Heart left ventricle (tissue), 16 donors: Measurements from ENCODE around the gene ETV3. TPM values are rescaled to one million over a fixed set of nuclear protein-coding genes. Genes with fewer than 3 reads are reported as not detected.

ENCODE experiments used
- ATAC-seq, 4 donors: fragments of 200-7000 bp; cut with Tn5 transposase; one replicate each; pipeline ENCODE4 v1.9.1; 2020 to 2022; ENCODE audit warnings: moderate library complexity in 4 of 4, mild to moderate bottlenecking in 3 of 4, moderate number of reproducible peaks in 1 of 4
- DNase-seq, 5 donors: peaks; one replicate each; pipeline ENCODE4 v3.0.0-alpha.2; 2020
- H3K27ac ChIP-seq, 12 donors: fragments of 200-600 bp; sonication (generic) in 4 of 12; one replicate each; pipeline versions ENCODE4 v1.5.0 to v1.8.0; 2016 to 2022; ENCODE audit warnings: mild to moderate bottlenecking in 2 of 12
- H3K27me3 ChIP-seq, 9 donors: fragments of 200-600 bp; sonication (generic) in 2 of 9; one replicate each; pipeline versions ENCODE4 v1.5.1 to v1.8.0; 2016 to 2022; ENCODE audit warnings: mild to moderate bottlenecking in 3 of 9
- H3K36me3 ChIP-seq, 9 donors: fragments of 200-600 bp; sonication (generic) in 2 of 9; one replicate each; pipeline versions ENCODE4 v1.5.0 to v1.8.0; 2018 to 2022; ENCODE audit warnings: mild to moderate bottlenecking in 2 of 9
- H3K4me1 ChIP-seq, 12 donors: fragments of 200-600 bp; sonication (generic) in 4 of 12; one replicate each; pipeline versions ENCODE4 v1.5.0 to v1.8.0; 2016 to 2022; ENCODE audit warnings: mild to moderate bottlenecking in 3 of 12
- H3K4me3 ChIP-seq, 12 donors: fragments of 200-600 bp; sonication (generic) in 4 of 12; one replicate each; pipeline versions ENCODE4 v1.5.0 to v1.8.0; 2017 to 2022; ENCODE audit warnings: mild to moderate bottlenecking in 9 of 12, moderate library complexity in 4 of 12
- H3K9me3 ChIP-seq, 12 donors: fragments of 200-600 bp; sonication (generic) in 4 of 12; one replicate each; pipeline versions ENCODE4 v1.5.0 to v1.8.0; 2016 to 2022; ENCODE audit warnings: mild to moderate bottlenecking in 1 of 12
- POLR2A ChIP-seq, 2 donors: fragments of 450-650 bp; IDR thresholded peaks; one replicate each; pipeline ENCODE4 v1.6.1; 2017; ENCODE audit warnings: antibody characterized with exemption in 2 of 2, mild to moderate bottlenecking in 2 of 2, moderate library complexity in 2 of 2
- WGBS, 4 donors: extraction: QIAGEN DNeasy Blood & Tissue Kit in 2 of 4; methylation state at CpG; one replicate each; pipeline versions ENCODE4 v1.1.5 to v1.1.7; 2013 to 2018; 5-methylcytosine and 5-hydroxymethylcytosine counted together
- intact Hi-C, 10 donors: fragments of 100-400 bp; cut with DNase I; formaldehyde crosslinking; loops; one replicate each; pipeline versions ENCODE4 v1.11.1 to v1.14.2; 2022
- polyA plus RNA-seq, 2 donors: library from polyadenylated mRNA; stranded (reverse); fragments of 200-250 nt; gene quantifications; one replicate each; pipeline ENCODE4 v1.2.3, GENCODE V29; 2013
- total RNA-seq, 9 donors: library from RNA; depleted of rRNA in 2 of 9; stranded (reverse); fragments of >200 nt in 2 of 9; fragmentation: NEBNext Ultra II Directional in 3 of 9; extraction: Animal tissue kit (Norgen Biotek cat#: 25700) in 3 of 9; gene quantifications; one replicate each; pipeline versions ENCODE4 v1.1.0 to v1.2.4, GENCODE V29; 2016 to 2023
- TF ChIP-seq, protein P1 (sequence below), 12 donors: fragments of 200-600 bp; sonication (generic) in 4 of 12; IDR thresholded peaks; one replicate each; pipeline versions ENCODE4 v1.5.0 to v1.8.0; 2018 to 2022; ENCODE audit warnings: antibody characterized with exemption in 12 of 12, mild to moderate bottlenecking in 5 of 12
- donor health status: ischemic (EF 13 %, LVEDD 7.1; RV severe dilation, severe dysfunction).
- donor health status: healthy with polysubstance abuse.
- donor health status: DM: no; HTN: yes; CAD: no.
- donor health status: DM: no; HTN: no; CAD: no.
- donor health status: ischemic (EF 25% LVEDD 6.9; RV normal size, moderate dysfunction).
- donor health status: ischemic (EF 25% LVEDD 5.7; RV mildly dilated, moderate dysfunction).
- donor health status: healthy.
- donor health status: DM: yes; HTN: yes; CAD: no.
- donor health status: ischemic (EF 35%, LVEDD 5.7; RV mildly dilated, moderate dysfunction).
- donor health status: nonischemic (EF 11% LVEDD 7.7; RV severe dilation, severe dysfunction).
- donor health status: DM: yes; HTN: yes; CAD: no.
- donor health status: PGD.
- donor health status: ischemic (EF 29% LVEDD 5.4; RV normal size, mild dysfunction).
- donor health status: nonischemic (EF 23%, LVEDD 6.1; RV moderate dilation, normal function).

The ETV3 gene
- total and polyA plus RNA-seq, 11 donors = 4.5 to 24.3 (median 15.9) TPM

- H3K4me3 ChIP-seq = no peak overlapping the region
- intact Hi-C loops = no loop called here
- DNase-seq (no peak), ATAC-seq (no peak)
- no peak for TF ChIP-seq POLR2A (IDR thresholded peaks at IDR 0.05)
- TF ChIP-seq, protein P1, sequence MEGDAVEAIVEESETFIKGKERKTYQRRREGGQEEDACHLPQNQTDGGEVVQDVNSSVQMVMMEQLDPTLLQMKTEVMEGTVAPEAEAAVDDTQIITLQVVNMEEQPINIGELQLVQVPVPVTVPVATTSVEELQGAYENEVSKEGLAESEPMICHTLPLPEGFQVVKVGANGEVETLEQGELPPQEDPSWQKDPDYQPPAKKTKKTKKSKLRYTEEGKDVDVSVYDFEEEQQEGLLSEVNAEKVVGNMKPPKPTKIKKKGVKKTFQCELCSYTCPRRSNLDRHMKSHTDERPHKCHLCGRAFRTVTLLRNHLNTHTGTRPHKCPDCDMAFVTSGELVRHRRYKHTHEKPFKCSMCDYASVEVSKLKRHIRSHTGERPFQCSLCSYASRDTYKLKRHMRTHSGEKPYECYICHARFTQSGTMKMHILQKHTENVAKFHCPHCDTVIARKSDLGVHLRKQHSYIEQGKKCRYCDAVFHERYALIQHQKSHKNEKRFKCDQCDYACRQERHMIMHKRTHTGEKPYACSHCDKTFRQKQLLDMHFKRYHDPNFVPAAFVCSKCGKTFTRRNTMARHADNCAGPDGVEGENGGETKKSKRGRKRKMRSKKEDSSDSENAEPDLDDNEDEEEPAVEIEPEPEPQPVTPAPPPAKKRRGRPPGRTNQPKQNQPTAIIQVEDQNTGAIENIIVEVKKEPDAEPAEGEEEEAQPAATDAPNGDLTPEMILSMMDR (IDR thresholded peaks at IDR 0.05) = no peak
- H3K36me3 ChIP-seq = no peaks in the 10 kb centered on the region
- peak overlapping the region in 1 of 12 donors; percentile 7 for H3K27ac ChIP-seq
- H3K4me1 ChIP-seq = peaks cover 0 to 14% (median 0%) of the 10 kb centered on the region in 12 donors
- WGBS, 4 donors = 60 to 76% (median 67%) methylated on average over 6 of the region's 6 CpGs
- peaks cover 0 to 52% (median 24%) of the 10 kb centered on the region in 9 donors for H3K27me3 ChIP-seq
- no peaks in the 10 kb centered on the region for H3K9me3 ChIP-seq
These were observed 31.4 kb downstream of the ETV3 start for GRCh38 chr1:157106813-157107189.

- Histone ChIP-seq H3K27ac (peak overlapping the region in 1 of 12 donors; percentile 73), H3K36me3 (no peaks in the 10 kb centered on the region), H3K4me3 (no peak overlapping the region), H3K27me3 (peaks cover 0 to 46% (median 24%) of the 10 kb centered on the region in 9 donors), H3K9me3 (no peaks in the 10 kb centered on the region), H3K4me1 (peaks cover 0 to 14% (median 0%) of the 10 kb centered on the region in 12 donors)
- ATAC-seq = peak in 3 of 4 donors; percentile 49 to 59 (median 50)
- DNase-seq = peak in 4 of 5 donors; percentile 28 to 69 (median 46)
- 35 to 58% (median 47%) methylated on average over 6 of the region's 6 CpGs for WGBS, 4 donors
- TF ChIP-seq POLR2A (IDR thresholded peaks at IDR 0.05) = no peak
- TF ChIP-seq, protein P1 (IDR thresholded peaks at IDR 0.05) = no peak
- intact Hi-C loops = no loop called here
These were observed 32.0 kb downstream of the ETV3 start for GRCh38 chr1:157105988-157106812.

GRCh38 chr1:157105298-157105987 is 32.8 kb downstream of the ETV3 start:
- 55 to 60% (median 56%) methylated on average over 12 to 14 of the region's 14 CpGs for WGBS, 4 donors
- peaks cover 0 to 39% (median 24%) of the 10 kb centered on the region in 9 donors for H3K27me3 ChIP-seq
- H3K27ac ChIP-seq = peak overlapping the region in 1 of 12 donors; percentile 73
- TF ChIP-seq, protein P1 (IDR thresholded peaks at IDR 0.05) = no peak
- TF ChIP-seq POLR2A (IDR thresholded peaks at IDR 0.05) = no peak
- H3K4me3 ChIP-seq = no peak overlapping the region
- intact Hi-C loops = no loop called here
- H3K36me3 ChIP-seq = no peaks in the 10 kb centered on the region
- no peak for ATAC-seq
- H3K4me1 ChIP-seq = peaks cover 0 to 14% (median 0%) of the 10 kb centered on the region in 12 donors
- no peak for DNase-seq
- H3K9me3 ChIP-seq = no peaks in the 10 kb centered on the region
